Measurements from ENCODE around the gene GSG1L2. TPM values are rescaled to one million over a fixed set of nuclear protein-coding genes. Genes with fewer than 3 reads are reported as not detected.

GSG1L2 gene
- total RNA-seq, 2 donors from 2014 or later: not detected

GRCh38 chr17:9860851-9861250, 39.0 kb upstream of the GSG1L2 start:
- H3K9me3 ChIP-seq: peaks cover 0 to 10% (median 0%) of the 10 kb centered on the region in 3 donors
- no peak overlapping the region for H3K27ac ChIP-seq
- H3K36me3 ChIP-seq (replicated peaks in 1 of 2; ENCODE audit: insufficient read depth in 1 of 2, low read depth in 2 of 2): no peaks in the 10 kb centered on the region
- H3K4me1 ChIP-seq: no peaks in the 10 kb centered on the region
- 50 to 59% methylated on average over 7 of the region's 7 CpGs for WGBS, 2 donors
- no peaks in the 10 kb centered on the region for H3K27me3 ChIP-seq
- no peak for DNase-seq
- intact Hi-C loops (cut with DNase I): no loop called here
- no peak overlapping the region for H3K4me3 ChIP-seq
- TF ChIP-seq POLR2A (IDR thresholded peaks at IDR 0.05): no peak
- TF ChIP-seq, protein P1, sequence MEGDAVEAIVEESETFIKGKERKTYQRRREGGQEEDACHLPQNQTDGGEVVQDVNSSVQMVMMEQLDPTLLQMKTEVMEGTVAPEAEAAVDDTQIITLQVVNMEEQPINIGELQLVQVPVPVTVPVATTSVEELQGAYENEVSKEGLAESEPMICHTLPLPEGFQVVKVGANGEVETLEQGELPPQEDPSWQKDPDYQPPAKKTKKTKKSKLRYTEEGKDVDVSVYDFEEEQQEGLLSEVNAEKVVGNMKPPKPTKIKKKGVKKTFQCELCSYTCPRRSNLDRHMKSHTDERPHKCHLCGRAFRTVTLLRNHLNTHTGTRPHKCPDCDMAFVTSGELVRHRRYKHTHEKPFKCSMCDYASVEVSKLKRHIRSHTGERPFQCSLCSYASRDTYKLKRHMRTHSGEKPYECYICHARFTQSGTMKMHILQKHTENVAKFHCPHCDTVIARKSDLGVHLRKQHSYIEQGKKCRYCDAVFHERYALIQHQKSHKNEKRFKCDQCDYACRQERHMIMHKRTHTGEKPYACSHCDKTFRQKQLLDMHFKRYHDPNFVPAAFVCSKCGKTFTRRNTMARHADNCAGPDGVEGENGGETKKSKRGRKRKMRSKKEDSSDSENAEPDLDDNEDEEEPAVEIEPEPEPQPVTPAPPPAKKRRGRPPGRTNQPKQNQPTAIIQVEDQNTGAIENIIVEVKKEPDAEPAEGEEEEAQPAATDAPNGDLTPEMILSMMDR (IDR thresholded peaks at IDR 0.05): no peak
- no peak for ATAC-seq

DNA sequence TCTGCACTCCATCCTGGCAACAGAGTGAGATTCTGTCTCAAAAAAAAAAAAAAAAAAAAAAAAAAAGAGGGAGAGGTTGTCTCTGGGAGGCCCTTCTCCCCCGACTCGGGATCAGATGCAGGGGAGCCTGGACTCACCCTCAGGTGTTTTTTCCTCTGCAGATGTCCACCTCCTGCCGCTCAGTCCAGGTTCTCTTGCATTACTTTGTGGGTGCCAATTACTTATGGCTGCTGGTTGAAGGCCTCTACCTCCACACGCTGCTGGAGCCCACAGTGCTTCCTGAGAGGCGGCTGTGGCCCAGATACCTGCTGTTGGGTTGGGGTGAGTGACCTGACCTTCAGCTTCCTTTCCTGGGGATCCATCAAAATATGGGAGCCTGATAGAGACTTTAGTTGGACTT, 37.9 kb upstream of the GSG1L2 start:
- H3K9me3 ChIP-seq: peaks cover 0 to 10% (median 0%) of the 10 kb centered on the region in 3 donors
- H3K4me3 ChIP-seq: no peak overlapping the region
- H3K27me3 ChIP-seq: no peaks in the 10 kb centered on the region
- 63 to 82% methylated on average over 5 of the region's 5 CpGs for WGBS, 2 donors
- DNase-seq (no peak), ATAC-seq (no peak)
- intact Hi-C loops (cut with DNase I): no loop called here
- H3K27ac ChIP-seq: no peak overlapping the region
- H3K36me3 ChIP-seq (replicated peaks in 1 of 2; ENCODE audit: insufficient read depth in 1 of 2, low read depth in 2 of 2): no peaks in the 10 kb centered on the region
- H3K4me1 ChIP-seq: no peaks in the 10 kb centered on the region
- TF ChIP-seq, protein P1 (IDR thresholded peaks at IDR 0.05): no peak
- TF ChIP-seq POLR2A (IDR thresholded peaks at IDR 0.05): no peak

DNA sequence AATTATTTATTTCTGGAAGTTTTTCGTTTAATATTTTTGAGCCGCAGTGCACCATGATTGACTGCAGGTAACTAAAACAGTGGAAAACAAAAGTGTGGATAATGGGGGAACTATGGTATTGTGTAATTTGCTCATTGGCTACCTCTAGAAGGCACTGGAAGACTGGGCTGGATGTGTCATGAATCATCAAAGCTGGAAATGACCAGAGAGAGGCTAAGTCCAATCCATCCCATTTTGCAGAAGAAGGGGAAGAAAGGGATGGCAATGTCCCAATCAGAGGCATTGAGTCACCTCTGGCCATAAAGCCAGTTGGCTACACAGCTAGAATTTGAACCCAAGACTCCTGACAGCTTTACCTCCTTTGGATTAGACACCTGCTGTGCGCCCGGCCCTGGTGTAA, 33.2 kb upstream of the GSG1L2 start:
- intact Hi-C loops (cut with DNase I): no loop called here
- no peak overlapping the region for H3K4me3 ChIP-seq
- no peaks in the 10 kb centered on the region for H3K27me3 ChIP-seq
- TF ChIP-seq POLR2A (IDR thresholded peaks at IDR 0.05): no peak
- peaks cover 0 to 9% (median 0%) of the 10 kb centered on the region in 3 donors for H3K9me3 ChIP-seq
- WGBS, 2 donors: 64 to 69% methylated on average over 4 of the region's 4 CpGs
- no peak overlapping the region for H3K27ac ChIP-seq
- no peak for DNase-seq
- no peaks in the 10 kb centered on the region for H3K36me3 ChIP-seq (replicated peaks in 1 of 2; ENCODE audit: insufficient read depth in 1 of 2, low read depth in 2 of 2)
- no peaks in the 10 kb centered on the region for H3K4me1 ChIP-seq
- no peak for ATAC-seq

GRCh38 chr17:9854255-9854654, 32.4 kb upstream of the GSG1L2 start:
- Histone ChIP-seq H3K27me3 (no peaks in the 10 kb centered on the region), H3K9me3 (peaks cover 0 to 6% (median 0%) of the 10 kb centered on the region in 3 donors), H3K4me3 (no peak overlapping the region), H3K27ac (no peak overlapping the region), H3K36me3 (replicated peaks in 1 of 2; ENCODE audit: insufficient read depth in 1 of 2, low read depth in 2 of 2) (no peaks in the 10 kb centered on the region), H3K4me1 (no peaks in the 10 kb centered on the region)
- DNase-seq: no peak
- intact Hi-C loops (cut with DNase I): no loop called here
- WGBS, 2 donors: 61 to 66% methylated on average over 5 of the region's 5 CpGs
- no peak for ATAC-seq
- no peak for TF ChIP-seq POLR2A (IDR thresholded peaks at IDR 0.05)
- TF ChIP-seq, protein P1 (IDR thresholded peaks at IDR 0.05): no peak

GRCh38 chr17:9850151-9850550, 28.3 kb upstream of the GSG1L2 start:
- no peaks in the 10 kb centered on the region for H3K36me3 ChIP-seq (replicated peaks in 1 of 2; ENCODE audit: insufficient read depth in 1 of 2, low read depth in 2 of 2)
- no peak for ATAC-seq
- TF ChIP-seq POLR2A (IDR thresholded peaks at IDR 0.05): no peak
- TF ChIP-seq, protein P1 (IDR thresholded peaks at IDR 0.05): no peak
- H3K4me1 ChIP-seq: no peaks in the 10 kb centered on the region
- no peak overlapping the region for H3K27ac ChIP-seq
- intact Hi-C loops (cut with DNase I): no loop called here
- 27 to 36% methylated on average over 5 of the region's 5 CpGs for WGBS, 2 donors
- peak in 1 of 4 donors; percentile 34 for DNase-seq
- H3K27me3 ChIP-seq: no peaks in the 10 kb centered on the region
- no peak overlapping the region for H3K4me3 ChIP-seq
- H3K9me3 ChIP-seq: no peaks in the 10 kb centered on the region
